ENCODE data around the gene SPRR1A.

SPRR1A gene

DNA sequence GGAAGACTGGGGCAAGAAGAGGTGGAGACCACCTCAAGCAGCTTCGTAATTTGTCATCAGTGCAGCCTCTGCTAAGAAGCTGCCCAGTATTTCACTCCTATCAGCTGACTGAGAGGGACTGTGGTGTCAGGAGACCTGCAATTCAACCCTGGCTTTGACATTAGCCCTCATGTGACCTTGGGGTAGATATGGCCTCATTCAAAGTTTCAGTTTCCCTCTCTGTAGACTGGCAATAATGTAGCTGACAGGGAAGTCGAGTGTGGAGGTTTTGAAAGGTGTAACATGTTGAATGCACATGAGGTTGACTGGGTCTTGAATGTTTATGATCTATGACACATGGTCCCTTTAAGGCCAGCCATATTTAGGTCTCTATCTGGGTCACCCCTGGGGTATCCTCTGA lies 15.6 kb upstream of the SPRR1A start:
- no peak overlapping the region for H3K9ac ChIP-seq (ENCODE audit: low read length)
- no peaks in the 10 kb centered on the region for H3K79me2 ChIP-seq (ENCODE audit: low read length)
- peak; percentile 93 for DNase-seq
- no peaks in the 10 kb centered on the region for H3K36me3 ChIP-seq (replicated peaks; ENCODE audit: insufficient read depth, low read length)
- H3K9me3 ChIP-seq (replicated peaks; ENCODE audit: insufficient read depth, low read length) = no peaks in the 10 kb centered on the region
- no peak overlapping the region for H3K4me3 ChIP-seq (ENCODE audit: low read length)
- no peaks in the 10 kb centered on the region for H3K9me2 ChIP-seq (replicated peaks; ENCODE audit: insufficient read depth, low read length)
- peaks cover 14% of the 10 kb centered on the region for H3K4me1 ChIP-seq (ENCODE audit: low read length)
- no peaks in the 10 kb centered on the region for H3F3A ChIP-seq (ENCODE audit: insufficient read depth, low read length)
- no peaks in the 10 kb centered on the region for H4K20me1 ChIP-seq (ENCODE audit: insufficient read depth, low read length)
- H3K27ac ChIP-seq (ENCODE audit: low read length) = peak overlapping the region; percentile 13; the same call in 1 of the 2 replicates
- H3K27me3 ChIP-seq (replicated peaks; ENCODE audit: insufficient read depth, low read length) = no peaks in the 10 kb centered on the region
- peak overlapping the region; percentile 55 for H2AFZ ChIP-seq (ENCODE audit: low read length)
- TF ChIP-seq, protein P1, sequence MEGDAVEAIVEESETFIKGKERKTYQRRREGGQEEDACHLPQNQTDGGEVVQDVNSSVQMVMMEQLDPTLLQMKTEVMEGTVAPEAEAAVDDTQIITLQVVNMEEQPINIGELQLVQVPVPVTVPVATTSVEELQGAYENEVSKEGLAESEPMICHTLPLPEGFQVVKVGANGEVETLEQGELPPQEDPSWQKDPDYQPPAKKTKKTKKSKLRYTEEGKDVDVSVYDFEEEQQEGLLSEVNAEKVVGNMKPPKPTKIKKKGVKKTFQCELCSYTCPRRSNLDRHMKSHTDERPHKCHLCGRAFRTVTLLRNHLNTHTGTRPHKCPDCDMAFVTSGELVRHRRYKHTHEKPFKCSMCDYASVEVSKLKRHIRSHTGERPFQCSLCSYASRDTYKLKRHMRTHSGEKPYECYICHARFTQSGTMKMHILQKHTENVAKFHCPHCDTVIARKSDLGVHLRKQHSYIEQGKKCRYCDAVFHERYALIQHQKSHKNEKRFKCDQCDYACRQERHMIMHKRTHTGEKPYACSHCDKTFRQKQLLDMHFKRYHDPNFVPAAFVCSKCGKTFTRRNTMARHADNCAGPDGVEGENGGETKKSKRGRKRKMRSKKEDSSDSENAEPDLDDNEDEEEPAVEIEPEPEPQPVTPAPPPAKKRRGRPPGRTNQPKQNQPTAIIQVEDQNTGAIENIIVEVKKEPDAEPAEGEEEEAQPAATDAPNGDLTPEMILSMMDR (IDR thresholded peaks at IDR 0.05; ENCODE audit: low read length) = no peak
- TF ChIP-seq EZH2phosphoT487 (IDR thresholded peaks at IDR 0.05; ENCODE audit: low read length) (no peak), EZH2 (optimal IDR thresholded peaks at IDR 0.05; ENCODE audit: low read depth, low read length) (no peak)
- H3K4me2 ChIP-seq (ENCODE audit: low read depth, low read length) = peak overlapping the region; percentile 37

DNA sequence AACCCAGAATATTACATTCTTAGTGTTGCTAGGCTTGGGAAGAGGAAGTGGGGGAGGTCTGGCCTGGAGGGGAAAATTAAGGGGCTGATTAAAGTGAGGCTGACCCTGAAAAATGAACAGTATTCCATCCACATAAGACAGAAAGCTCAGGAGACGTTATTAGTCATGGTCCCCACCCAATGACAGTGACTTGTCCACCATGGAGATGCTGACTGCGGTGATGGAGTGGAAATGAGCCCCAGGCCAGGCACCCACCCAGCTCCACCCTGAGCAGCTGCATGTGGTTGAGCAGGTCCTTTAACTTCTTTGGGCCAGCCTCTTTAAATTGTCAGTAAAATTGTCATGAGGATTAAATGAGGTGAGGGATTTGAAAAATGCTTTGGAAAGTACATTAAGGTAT lies 14.8 kb upstream of the SPRR1A start:
- no peak overlapping the region for H3K9ac ChIP-seq (ENCODE audit: low read length)
- no peaks in the 10 kb centered on the region for H3K9me2 ChIP-seq (replicated peaks; ENCODE audit: insufficient read depth, low read length)
- no peak overlapping the region for H3K4me3 ChIP-seq (ENCODE audit: low read length)
- no peaks in the 10 kb centered on the region for H3K36me3 ChIP-seq (replicated peaks; ENCODE audit: insufficient read depth, low read length)
- peak overlapping the region; percentile 55; the same call in 1 of the 2 replicates for H2AFZ ChIP-seq (ENCODE audit: low read length)
- H3K27ac ChIP-seq (ENCODE audit: low read length) = no peak overlapping the region
- H3K9me3 ChIP-seq (replicated peaks; ENCODE audit: insufficient read depth, low read length) = no peaks in the 10 kb centered on the region
- H3K4me1 ChIP-seq (ENCODE audit: low read length) = peaks cover 14% of the 10 kb centered on the region
- no peak overlapping the region for H3K4me2 ChIP-seq (ENCODE audit: low read depth, low read length)
- DNase-seq = no peak
- no peaks in the 10 kb centered on the region for H3K27me3 ChIP-seq (replicated peaks; ENCODE audit: insufficient read depth, low read length)
- no peak for TF ChIP-seq EZH2phosphoT487 (IDR thresholded peaks at IDR 0.05; ENCODE audit: low read length)
- TF ChIP-seq EZH2 (optimal IDR thresholded peaks at IDR 0.05; ENCODE audit: low read depth, low read length) = no peak
- TF ChIP-seq, protein P1 (IDR thresholded peaks at IDR 0.05; ENCODE audit: low read length) = no peak
- no peaks in the 10 kb centered on the region for H3K79me2 ChIP-seq (ENCODE audit: low read length)
- H3F3A ChIP-seq (ENCODE audit: insufficient read depth, low read length) = no peaks in the 10 kb centered on the region
- H4K20me1 ChIP-seq (ENCODE audit: insufficient read depth, low read length) = no peaks in the 10 kb centered on the region

DNA sequence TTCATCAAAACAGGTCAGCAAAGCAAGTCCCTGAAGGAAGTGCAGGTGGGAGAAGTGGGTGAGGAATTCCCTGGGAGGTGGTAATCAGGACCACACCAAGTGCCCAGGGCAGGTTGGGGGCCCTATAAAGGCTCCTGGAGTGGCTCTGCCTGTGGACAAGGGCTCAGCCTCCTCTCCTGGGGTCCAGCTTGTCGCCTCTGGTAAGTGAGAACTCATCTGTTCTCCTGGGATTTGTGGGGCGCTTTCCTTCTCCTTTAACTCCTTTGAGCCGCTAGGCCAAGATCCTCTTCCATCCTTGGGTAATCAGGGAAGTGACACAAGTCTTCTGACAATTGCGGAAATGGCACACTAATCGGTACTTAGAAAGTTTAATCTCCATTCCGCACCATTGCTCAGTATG lies 13.4 kb upstream of the SPRR1A start, which contains the start of gene SPRR4:
SPRR4 (plus strand) TSS at position 154 of the 400 bp plus-strand sequence. CDS start 1,243 bp downstream, outside the sequence.
- H3K79me2 ChIP-seq (ENCODE audit: low read length) = no peaks in the 10 kb centered on the region
- DNase-seq = no peak
- H2AFZ ChIP-seq (ENCODE audit: low read length) = no peak within 1 kb of the TSS
- no peaks in the 10 kb centered on the region for H3K36me3 ChIP-seq (replicated peaks; ENCODE audit: insufficient read depth, low read length)
- H3K4me3 ChIP-seq (ENCODE audit: low read length) = no peak within 1 kb of the TSS
- no peaks in the 10 kb centered on the region for H4K20me1 ChIP-seq (ENCODE audit: insufficient read depth, low read length)
- no peaks in the 10 kb centered on the region for H3K27me3 ChIP-seq (replicated peaks; ENCODE audit: insufficient read depth, low read length)
- H3K27ac ChIP-seq (ENCODE audit: low read length) = no peak within 1 kb of the TSS
- H3K4me1 ChIP-seq (ENCODE audit: low read length) = peaks cover 14% of the 10 kb centered on the region
- H3K9ac ChIP-seq (ENCODE audit: low read length) = no peak within 1 kb of the TSS
- no peaks in the 10 kb centered on the region for H3F3A ChIP-seq (ENCODE audit: insufficient read depth, low read length)
- H3K9me2 ChIP-seq (replicated peaks; ENCODE audit: insufficient read depth, low read length) = no peaks in the 10 kb centered on the region
- TF ChIP-seq EZH2phosphoT487 (IDR thresholded peaks at IDR 0.05; ENCODE audit: low read length) (no peak), EZH2 (optimal IDR thresholded peaks at IDR 0.05; ENCODE audit: low read depth, low read length) (no peak)
- TF ChIP-seq, protein P1 (IDR thresholded peaks at IDR 0.05; ENCODE audit: low read length) = no peak
- no peak within 1 kb of the TSS for H3K4me2 ChIP-seq (ENCODE audit: low read depth, low read length)
- H3K9me3 ChIP-seq (replicated peaks; ENCODE audit: insufficient read depth, low read length) = no peaks in the 10 kb centered on the region
